ENCODE measurements around the gene PSG11. TPM values are rescaled to one million over a fixed set of nuclear protein-coding genes. Genes with fewer than 3 reads are reported as not detected.
"Not testable (repeated sequence)": the region's sequence is repeated elsewhere in the genome, so short reads cannot be mapped to it uniquely, and the experiment has no call there.

PSG11 gene
- total and polyA plus RNA-seq, 2 of the 8 experiments (the other 6 are each of a cell fraction or from before 2014, with no cell fraction given) = not detected

DNA sequence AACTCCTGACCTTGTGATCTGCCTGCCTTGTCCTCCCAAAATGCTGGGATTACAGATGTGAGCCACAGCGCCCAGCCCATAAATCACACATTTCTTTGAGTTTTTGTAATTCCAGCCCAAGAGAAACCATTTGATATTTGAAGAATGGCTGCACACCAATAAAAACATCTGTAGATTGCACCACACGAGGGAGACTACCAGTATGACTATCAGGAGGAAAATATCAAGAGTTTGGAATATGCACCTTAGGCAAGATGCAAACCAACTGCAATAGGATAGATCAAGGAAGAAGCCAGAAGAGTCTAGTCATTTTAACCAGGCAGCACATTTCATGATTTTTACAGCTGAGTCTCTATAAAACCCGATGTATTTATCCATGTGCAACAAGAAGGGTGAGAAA lies 36.1 kb upstream of the PSG11 start:
- POLR2A ChIA-PET (ENCODE audit: partially characterized antibody); H4K5ac ChIP-seq (ENCODE audit: insufficient read length, low read depth, low read length); FAIRE-seq: not testable (repeated sequence)

DNA sequence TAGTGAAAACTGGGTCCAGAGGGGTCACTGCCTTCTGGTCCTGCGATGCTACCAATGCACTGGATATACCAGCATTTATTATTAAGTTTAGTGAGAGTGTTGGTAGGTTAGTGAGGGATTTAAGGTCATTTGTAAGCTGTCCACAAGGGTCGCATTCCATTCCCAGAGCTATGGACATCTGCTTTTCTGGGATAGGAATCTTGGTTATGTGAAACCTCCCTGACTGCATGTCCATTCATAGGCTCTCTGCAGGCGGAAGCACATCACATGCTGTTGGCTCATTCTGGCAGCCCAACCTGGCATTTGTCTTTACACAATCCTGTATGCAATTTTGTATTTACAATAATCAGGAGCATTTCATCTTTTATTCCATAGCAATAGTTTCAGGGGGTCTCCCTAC lies 35.1 kb upstream of the PSG11 start:
- H3K23ac ChIP-seq (ENCODE audit: insufficient read length); H3K4ac ChIP-seq (replicated peaks; ENCODE audit: insufficient read length, low read depth, low read length); H4K91ac ChIP-seq (replicated peaks; ENCODE audit: insufficient read length, low read length); H3K27me3 ChIP-seq (replicated peaks in 1 of 4; ENCODE audit: control insufficient read depth in 3 of 4, extremely low read depth in 1 of 4, insufficient read depth in 3 of 4, low read length in 3 of 4); H3K79me2 ChIP-seq (ENCODE audit: control insufficient read depth in 1 of 2, insufficient read depth in 2 of 2, low read length in 2 of 2); H3K79me1 ChIP-seq (ENCODE audit: low read depth, low read length); H2BK15ac ChIP-seq (ENCODE audit: low read length); H3K56ac ChIP-seq (replicated peaks; ENCODE audit: insufficient read length, low read depth, low read length); H3K27ac ChIP-seq (ENCODE audit: low read depth, low read length); CTCF ChIA-PET (ENCODE audit: partially characterized antibody); H4K20me1 ChIP-seq (replicated peaks in 1 of 2; ENCODE audit: control insufficient read depth in 1 of 2, insufficient read depth in 2 of 2, low read length in 2 of 2); H3K4me3 ChIP-seq (ENCODE audit: extremely low read depth in 1 of 4, insufficient read depth in 2 of 4, low read depth in 3 of 4, low read length in 4 of 4); H3K14ac ChIP-seq (ENCODE audit: insufficient read length); H2AK5ac ChIP-seq (ENCODE audit: low read depth, low read length); H4K5ac ChIP-seq (ENCODE audit: insufficient read length, low read depth, low read length); H3K4me1 ChIP-seq (replicated peaks in 1 of 4; ENCODE audit: control insufficient read depth in 3 of 4, insufficient read depth in 4 of 4, low read length in 3 of 4); H3K9ac ChIP-seq (replicated peaks in 1 of 4; ENCODE audit: extremely low read depth in 1 of 4, low read depth in 3 of 4, low read length in 3 of 4); POLR2A ChIA-PET (ENCODE audit: partially characterized antibody); H2BK120ac ChIP-seq (replicated peaks; ENCODE audit: low read depth, low read length); H2AFZ ChIP-seq (ENCODE audit: low read length); H3K36me3 ChIP-seq (ENCODE audit: control insufficient read depth in 2 of 4, insufficient read depth in 4 of 4, low read length in 3 of 4); H3K23me2 ChIP-seq (ENCODE audit: low read depth, low read length); H2BK12ac ChIP-seq (ENCODE audit: low read depth, low read length); DNase-seq (ENCODE audit: low read depth in 1 of 2, low spot score in 2 of 2); H3K18ac ChIP-seq (ENCODE audit: extremely low read depth, low read length); H4K8ac ChIP-seq (ENCODE audit: extremely low read depth, insufficient read depth, low read length); H2BK5ac ChIP-seq (ENCODE audit: low read depth, low read length); H2BK20ac ChIP-seq (ENCODE audit: low read length); FAIRE-seq; H3K4me2 ChIP-seq (ENCODE audit: insufficient read depth in 1 of 2, low read depth in 2 of 2, low read length in 2 of 2): not testable (repeated sequence)
- H3K9me3 ChIP-seq (ENCODE audit: insufficient read depth in 2 of 2, low read depth in 1 of 2, low read length in 1 of 2) = peaks cover under 1 to 41% of the 10 kb centered on the region in 2 experiments; a peak in 3 of 4 replicates
- WGBS, 2 experiments (ENCODE audit: extremely low coverage in 1 of 2, insufficient coverage in 1 of 2, insufficient read length in 1 of 2, insufficient replicate concordance in 2 of 2, low coverage in 1 of 2, low lambda C conversion rate in 2 of 2, missing lambda C conversion rate in 1 of 2) = 71% methylated on average over 3 of the region's 3 CpGs; no CpG with 5 or more reads in 1 of the 2 experiments

More for the DNA sequence above, 36.1 kb upstream of the PSG11 start:
- H3K36me3 ChIP-seq (ENCODE audit: control insufficient read depth in 2 of 4, insufficient read depth in 4 of 4, low read length in 3 of 4); H2BK120ac ChIP-seq (replicated peaks; ENCODE audit: low read depth, low read length); H3K4me2 ChIP-seq (ENCODE audit: insufficient read depth in 1 of 2, low read depth in 2 of 2, low read length in 2 of 2); H3K4ac ChIP-seq (replicated peaks; ENCODE audit: insufficient read length, low read depth, low read length); H2BK5ac ChIP-seq (ENCODE audit: low read depth, low read length); H3K14ac ChIP-seq (ENCODE audit: insufficient read length); H2BK12ac ChIP-seq (ENCODE audit: low read depth, low read length); H2AK5ac ChIP-seq (ENCODE audit: low read depth, low read length); H3K27me3 ChIP-seq (replicated peaks in 1 of 4; ENCODE audit: control insufficient read depth in 3 of 4, extremely low read depth in 1 of 4, insufficient read depth in 3 of 4, low read length in 3 of 4); CTCF ChIA-PET (ENCODE audit: partially characterized antibody); H3K4me1 ChIP-seq (replicated peaks in 1 of 4; ENCODE audit: control insufficient read depth in 3 of 4, insufficient read depth in 4 of 4, low read length in 3 of 4); H4K8ac ChIP-seq (ENCODE audit: extremely low read depth, insufficient read depth, low read length); H2BK20ac ChIP-seq (ENCODE audit: low read length); H3K79me2 ChIP-seq (ENCODE audit: control insufficient read depth in 1 of 2, insufficient read depth in 2 of 2, low read length in 2 of 2); H4K20me1 ChIP-seq (replicated peaks in 1 of 2; ENCODE audit: control insufficient read depth in 1 of 2, insufficient read depth in 2 of 2, low read length in 2 of 2); H3K79me1 ChIP-seq (ENCODE audit: low read depth, low read length); H2AFZ ChIP-seq (ENCODE audit: low read length); H3K27ac ChIP-seq (ENCODE audit: low read depth, low read length); H2BK15ac ChIP-seq (ENCODE audit: low read length); H4K91ac ChIP-seq (replicated peaks; ENCODE audit: insufficient read length, low read length); H3K23ac ChIP-seq (ENCODE audit: insufficient read length); H3K18ac ChIP-seq (ENCODE audit: extremely low read depth, low read length); H3K23me2 ChIP-seq (ENCODE audit: low read depth, low read length); DNase-seq (ENCODE audit: low read depth in 1 of 2, low spot score in 2 of 2); H3K56ac ChIP-seq (replicated peaks; ENCODE audit: insufficient read length, low read depth, low read length); H3K9ac ChIP-seq (replicated peaks in 1 of 4; ENCODE audit: extremely low read depth in 1 of 4, low read depth in 3 of 4, low read length in 3 of 4); H3K4me3 ChIP-seq (ENCODE audit: extremely low read depth in 1 of 4, insufficient read depth in 2 of 4, low read depth in 3 of 4, low read length in 4 of 4): not testable (repeated sequence)
- WGBS, 2 experiments (ENCODE audit: extremely low coverage in 1 of 2, insufficient coverage in 1 of 2, insufficient read length in 1 of 2, insufficient replicate concordance in 2 of 2, low coverage in 1 of 2, low lambda C conversion rate in 2 of 2, missing lambda C conversion rate in 1 of 2) = 65% methylated on average over 3 of the region's 3 CpGs; no CpG with 5 or more reads in 1 of the 2 experiments
- H3K9me3 ChIP-seq (ENCODE audit: insufficient read depth in 2 of 2, low read depth in 1 of 2, low read length in 1 of 2) = peaks cover 5 to 50% of the 10 kb centered on the region in 2 experiments; a peak in 3 of 4 replicates
